Measurements from ENCODE around the gene CLCN3. TPM values are rescaled to one million over a fixed set of nuclear protein-coding genes. Genes with fewer than 3 reads are reported as not detected.
"Not testable (repeated sequence)": the region's sequence is repeated elsewhere in the genome, so short reads cannot be mapped to it uniquely, and the experiment has no call there.

Gene CLCN3
- total RNA-seq, 4 donors from 2014 or later, result 46.8 to 91.1 (median 69.3) TPM

DNA sequence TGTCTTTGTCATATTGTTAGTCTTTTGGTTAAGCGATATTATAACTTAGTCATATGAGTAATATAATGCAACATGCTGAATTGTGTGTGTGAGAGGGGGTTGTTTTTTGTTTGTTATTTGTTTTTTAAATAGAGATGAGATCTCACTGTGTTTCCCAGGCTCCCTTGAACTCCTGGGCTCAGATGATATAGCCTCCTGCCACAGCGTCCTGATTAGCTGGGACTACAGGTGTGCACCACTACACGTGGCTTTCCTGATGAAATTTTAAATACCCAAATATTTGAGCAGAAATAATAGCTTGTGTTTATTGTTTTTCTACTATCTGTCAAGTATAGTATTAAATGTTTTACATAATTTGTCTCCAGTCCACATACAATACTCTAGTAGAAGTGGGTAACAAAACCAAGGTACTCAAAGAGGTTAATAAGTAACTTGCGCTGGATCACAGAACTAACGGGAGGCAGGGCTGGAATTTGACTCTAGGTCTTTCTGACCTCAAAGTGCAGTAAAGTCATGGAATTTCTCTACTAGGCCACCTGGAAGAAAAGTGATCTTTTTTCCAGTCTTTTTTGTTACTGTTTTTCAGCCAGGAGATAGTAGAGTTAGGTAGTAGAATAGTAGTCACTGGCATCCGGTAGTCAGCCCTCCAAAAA is 47.8 kb downstream of the CLCN3 start:
- DNase-seq, result peak; percentile 31
- H3K36me3 ChIP-seq, result no peaks in the 10 kb centered on the region
- peaks cover 9 to 44% (median 33%) of the 10 kb centered on the region in 4 donors for H3K4me1 ChIP-seq
- TF ChIP-seq, protein P1, sequence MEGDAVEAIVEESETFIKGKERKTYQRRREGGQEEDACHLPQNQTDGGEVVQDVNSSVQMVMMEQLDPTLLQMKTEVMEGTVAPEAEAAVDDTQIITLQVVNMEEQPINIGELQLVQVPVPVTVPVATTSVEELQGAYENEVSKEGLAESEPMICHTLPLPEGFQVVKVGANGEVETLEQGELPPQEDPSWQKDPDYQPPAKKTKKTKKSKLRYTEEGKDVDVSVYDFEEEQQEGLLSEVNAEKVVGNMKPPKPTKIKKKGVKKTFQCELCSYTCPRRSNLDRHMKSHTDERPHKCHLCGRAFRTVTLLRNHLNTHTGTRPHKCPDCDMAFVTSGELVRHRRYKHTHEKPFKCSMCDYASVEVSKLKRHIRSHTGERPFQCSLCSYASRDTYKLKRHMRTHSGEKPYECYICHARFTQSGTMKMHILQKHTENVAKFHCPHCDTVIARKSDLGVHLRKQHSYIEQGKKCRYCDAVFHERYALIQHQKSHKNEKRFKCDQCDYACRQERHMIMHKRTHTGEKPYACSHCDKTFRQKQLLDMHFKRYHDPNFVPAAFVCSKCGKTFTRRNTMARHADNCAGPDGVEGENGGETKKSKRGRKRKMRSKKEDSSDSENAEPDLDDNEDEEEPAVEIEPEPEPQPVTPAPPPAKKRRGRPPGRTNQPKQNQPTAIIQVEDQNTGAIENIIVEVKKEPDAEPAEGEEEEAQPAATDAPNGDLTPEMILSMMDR (IDR thresholded peaks at IDR 0.05), result no peak
- TF ChIP-seq EP300 (IDR thresholded peaks at IDR 0.05; ENCODE audit: low read depth), result no peak
- TF ChIP-seq POLR2A (IDR thresholded peaks at IDR 0.05), result no peak
- TF ChIP-seq POLR2AphosphoS5 (IDR thresholded peaks at IDR 0.05), result no peak
- 70 to 71% methylated on average over 6 of the region's 6 CpGs for WGBS, 2 donors (ENCODE audit: low coverage in 1 of 2)
- no peak overlapping the region for H3K27ac ChIP-seq
- no peaks in the 10 kb centered on the region for H3K27me3 ChIP-seq
- no peaks in the 10 kb centered on the region for H3K9me3 ChIP-seq
- in situ Hi-C loops (cut with MboI; ENCODE audit: low pct_ligation_motif_present in 1 of 4, low pct_unique_long_range_greater_than_20kb in 1 of 4, low sequenced_read_pairs in 3 of 4), result loop anchor here in 1 of 4 donors (10.0 kb wide), 1 partner anchor 53 kb away; the partner anchor contains the start of gene NEK1
- intact Hi-C loops (cut with DNase I; ENCODE audit: low total_unique reads), result no loop called here
- H3K4me3 ChIP-seq, result no peak overlapping the region

DNA sequence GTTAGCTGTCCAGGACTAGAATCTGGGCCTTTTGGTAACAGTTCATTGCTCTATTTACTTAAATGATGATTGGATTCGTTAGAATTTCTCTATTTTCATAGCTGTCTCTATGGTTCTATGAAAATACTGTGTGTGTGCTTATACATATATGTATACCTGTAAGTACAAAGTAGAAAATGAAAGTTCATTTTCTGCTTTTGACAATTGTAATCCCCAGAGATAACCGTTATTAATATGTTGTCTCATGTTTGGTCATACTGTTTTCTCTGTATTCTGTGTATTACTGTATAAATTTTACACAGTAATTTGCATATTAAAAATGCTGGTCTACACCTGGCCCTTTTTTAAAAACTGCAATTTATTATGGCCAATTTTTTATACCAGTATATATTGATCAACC is 55.4 kb downstream of the CLCN3 start:
- intact Hi-C loops (cut with DNase I; ENCODE audit: low total_unique reads), result no loop called here

DNA sequence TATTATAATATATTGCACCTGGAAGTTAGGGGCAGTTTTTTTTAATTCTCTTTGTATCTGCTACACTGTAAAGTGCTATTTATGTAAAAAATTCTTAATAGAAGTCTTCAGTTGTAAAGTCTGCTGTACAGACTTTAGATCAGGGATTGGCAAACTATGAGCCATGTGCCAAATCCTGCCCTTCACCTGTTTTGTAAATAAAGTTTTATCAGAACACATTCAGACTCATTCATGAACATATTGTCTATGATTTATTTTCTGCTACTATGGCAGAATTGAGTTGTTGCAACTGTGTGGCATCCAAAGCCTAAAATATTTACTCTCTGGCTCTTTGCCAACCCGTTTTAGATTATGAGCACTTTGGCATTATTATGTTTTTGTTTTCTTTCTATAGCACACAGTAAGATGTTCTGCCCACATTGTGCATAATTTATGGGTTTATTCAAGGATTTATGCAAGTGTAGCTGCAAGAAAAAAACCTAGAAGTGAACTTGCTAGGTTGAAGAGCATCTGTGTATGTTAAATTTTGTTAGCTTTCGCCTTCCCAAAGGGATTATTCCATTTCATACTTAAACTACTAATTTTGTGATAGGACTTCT is 56.9 kb downstream of the CLCN3 start:
- Histone ChIP-seq H3K27ac (no peak overlapping the region), H3K9me3 (no peaks in the 10 kb centered on the region), H3K4me3 (no peak overlapping the region), H3K36me3 (peaks cover 0 to 7% (median 0%) of the 10 kb centered on the region in 4 donors), H3K4me1 (peaks cover 0 to 28% (median 14%) of the 10 kb centered on the region in 4 donors), H3K27me3 (no peaks in the 10 kb centered on the region)
- WGBS, 2 donors (ENCODE audit: low coverage in 1 of 2), result 68 to 72% methylated on average over 2 of the region's 2 CpGs
- DNase-seq, result no peak
- in situ Hi-C loops (cut with MboI; ENCODE audit: low pct_ligation_motif_present in 1 of 4, low pct_unique_long_range_greater_than_20kb in 1 of 4, low sequenced_read_pairs in 3 of 4) (no loop called here), intact Hi-C loops (cut with DNase I; ENCODE audit: low total_unique reads) (no loop called here)
- no peak for TF ChIP-seq POLR2A (IDR thresholded peaks at IDR 0.05)
- TF ChIP-seq POLR2AphosphoS5 (IDR thresholded peaks at IDR 0.05), result no peak
- TF ChIP-seq, protein P1 (IDR thresholded peaks at IDR 0.05), result no peak
- TF ChIP-seq EP300 (IDR thresholded peaks at IDR 0.05; ENCODE audit: low read depth), result no peak

More for the DNA sequence above, 55.4 kb downstream of the CLCN3 start:
- in situ Hi-C loops (cut with MboI; ENCODE audit: low pct_ligation_motif_present in 1 of 4, low pct_unique_long_range_greater_than_20kb in 1 of 4, low sequenced_read_pairs in 3 of 4), result no loop called here
- Histone ChIP-seq H3K36me3 (peaks cover 0 to 7% (median 0%) of the 10 kb centered on the region in 4 donors), H3K27ac (no peak overlapping the region), H3K9me3 (no peaks in the 10 kb centered on the region), H3K27me3 (no peaks in the 10 kb centered on the region), H3K4me3 (no peak overlapping the region), H3K4me1 (peaks cover 0 to 28% (median 14%) of the 10 kb centered on the region in 4 donors)
- DNase-seq, result no peak
- TF ChIP-seq, protein P1 (IDR thresholded peaks at IDR 0.05), result no peak
- no peak for TF ChIP-seq POLR2AphosphoS5 (IDR thresholded peaks at IDR 0.05)
- no peak for TF ChIP-seq POLR2A (IDR thresholded peaks at IDR 0.05)
- 51 to 77% methylated on average over 2 of the region's 2 CpGs for WGBS, 2 donors (ENCODE audit: low coverage in 1 of 2)

DNA sequence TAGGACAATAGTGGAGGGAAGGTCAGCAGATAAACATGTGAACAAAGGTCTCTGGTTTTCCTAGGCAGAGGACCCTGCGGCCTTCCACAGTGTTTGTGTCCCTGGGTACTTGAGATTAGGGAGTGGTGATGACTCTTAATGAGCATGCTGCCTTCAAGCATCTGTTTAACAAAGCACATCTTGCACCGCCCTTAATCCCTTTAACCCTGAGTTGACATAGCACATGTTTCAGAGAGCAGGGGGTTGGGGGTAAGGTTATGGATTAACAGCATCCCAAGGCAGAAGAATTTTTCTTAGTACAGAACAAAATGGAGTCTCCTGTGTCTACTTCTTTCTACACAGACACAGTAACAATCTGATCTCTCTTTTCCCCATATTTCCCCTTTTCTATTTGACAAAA is 58.1 kb downstream of the CLCN3 start:
- intact Hi-C loops (cut with DNase I; ENCODE audit: low total_unique reads); in situ Hi-C loops (cut with MboI; ENCODE audit: low pct_ligation_motif_present in 1 of 4, low pct_unique_long_range_greater_than_20kb in 1 of 4, low sequenced_read_pairs in 3 of 4): not testable (repeated sequence)

DNA sequence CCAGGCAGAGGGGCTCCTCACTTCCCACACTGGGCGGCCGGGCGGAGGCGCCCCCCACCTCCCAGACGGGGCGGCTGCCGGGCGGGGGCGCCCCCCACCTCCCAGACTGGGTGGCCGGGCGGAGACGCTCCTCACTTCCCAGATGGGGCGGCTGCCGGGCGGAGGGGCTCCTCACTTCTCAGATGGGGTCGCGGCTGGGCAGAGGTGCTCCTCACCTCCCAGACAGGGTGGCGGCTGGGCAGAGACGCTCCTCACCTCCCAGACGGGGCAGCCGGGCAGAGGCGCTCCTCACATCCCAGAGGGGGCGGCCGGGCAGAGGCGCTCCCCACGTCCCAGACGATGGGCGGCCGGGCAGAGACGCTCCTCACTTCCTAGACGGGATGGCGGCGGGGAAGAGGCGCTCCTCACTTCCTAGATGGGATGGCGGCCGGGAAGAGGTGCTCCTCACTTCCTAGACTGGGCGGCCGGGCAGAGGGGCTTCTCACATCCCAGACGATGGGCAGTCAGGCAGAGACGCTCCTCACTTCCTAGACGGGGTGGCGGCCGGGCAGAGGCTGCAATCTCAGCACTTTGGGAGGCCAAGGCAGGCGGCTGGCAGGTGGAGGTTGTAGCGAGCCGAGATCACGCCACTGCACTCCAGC is 58.7 kb downstream of the CLCN3 start:
- H3K27ac ChIP-seq; intact Hi-C loops (cut with DNase I; ENCODE audit: low total_unique reads); H3K27me3 ChIP-seq; H3K9me3 ChIP-seq; DNase-seq; in situ Hi-C loops (cut with MboI; ENCODE audit: low pct_ligation_motif_present in 1 of 4, low pct_unique_long_range_greater_than_20kb in 1 of 4, low sequenced_read_pairs in 3 of 4); H3K4me3 ChIP-seq: not testable (repeated sequence)
- Histone ChIP-seq H3K36me3 (peaks cover 0 to 15% (median 2%) of the 10 kb centered on the region in 4 donors), H3K4me1 (peaks cover 0 to 12% (median 2%) of the 10 kb centered on the region in 4 donors)
- 96% methylated on average over 45 of the region's 47 CpGs; no CpG with 5 or more reads in 1 of the 2 donors for WGBS, 2 donors (ENCODE audit: low coverage in 1 of 2)

More for the DNA sequence above, 58.1 kb downstream of the CLCN3 start:
- H3K27ac ChIP-seq, H3K27me3 ChIP-seq, H3K9me3 ChIP-seq, DNase-seq, H3K4me3 ChIP-seq: not testable (repeated sequence)
- Histone ChIP-seq H3K36me3 (peaks cover 0 to 12% (median 0%) of the 10 kb centered on the region in 4 donors), H3K4me1 (peaks cover 0 to 18% (median 7%) of the 10 kb centered on the region in 4 donors)
- WGBS, 2 donors (ENCODE audit: low coverage in 1 of 2), result 89% methylated on average over 2 of the region's 2 CpGs; no CpG with 5 or more reads in 1 of the 2 donors

Data from transverse colon (tissue), 4 donors.